RWPE2 (cell line): ENCODE measurements around the gene BMP7.
A peak's percentile ranks its signal among the peaks of the same experiment; 100 is the strongest.

Source experiments
- ATAC-seq: fragments of 200-7000 bp; cut with Tn5 transposase; 3 replicates; pipeline ENCODE4 v1.9.1; 2021; ENCODE audit warnings: low read depth
- DNase-seq: peaks from one replicate; pipeline ENCODE4 v3.0.0-alpha.2; 2020; ENCODE audit warnings: low spot score
- H3K27ac ChIP-seq: fragments of 450-650 bp; 2 replicates; pipeline ENCODE4 v1.5.1; 2017; ENCODE audit warnings: mild to moderate bottlenecking; ENCODE audit not compliant: poor library complexity, severe bottlenecking
- H3K27me3 ChIP-seq: fragments of 250-450 bp; sonication (Bioruptor Pico); 2 replicates; pipeline ENCODE4 v1.5.1; 2021; ENCODE audit warnings: mild to moderate bottlenecking, moderate library complexity; ENCODE audit not compliant: insufficient read depth, poor library complexity, severe bottlenecking
- H3K36me3 ChIP-seq: fragments of 250-450 bp; sonication (Bioruptor Pico); 2 replicates; pipeline ENCODE4 v1.5.1; 2020; ENCODE audit warnings: low read depth, mild to moderate bottlenecking, moderate library complexity
- H3K4me1 ChIP-seq: fragments of 250-450 bp; sonication (Bioruptor Pico); 2 replicates; pipeline ENCODE4 v1.5.1; 2021; ENCODE audit warnings: mild to moderate bottlenecking, moderate library complexity; ENCODE audit not compliant: insufficient read depth, poor library complexity, severe bottlenecking
- H3K4me3 ChIP-seq: fragments of 250-450 bp; sonication (Bioruptor Pico); 2 replicates; pipeline ENCODE4 v1.5.1; 2021; ENCODE audit warnings: mild to moderate bottlenecking, moderate library complexity; ENCODE audit not compliant: severe bottlenecking
- H3K9me3 ChIP-seq: fragments of 250-450 bp; sonication (Bioruptor Pico); 2 replicates; pipeline ENCODE4 v1.5.1; 2021; ENCODE audit warnings: mild to moderate bottlenecking, moderate library complexity; ENCODE audit not compliant: severe bottlenecking
- CTCF ChIP-seq: fragments of 450-650 bp; IDR thresholded peaks from one replicate; pipeline ENCODE4 v1.5.1; 2017; ENCODE audit warnings: mild to moderate bottlenecking, moderate library complexity; ENCODE audit not compliant: poor library complexity, severe bottlenecking

BMP7 gene

GRCh38 chr20:57215426-57215825 is 51.0 kb downstream of the BMP7 start:
- Histone ChIP-seq H3K27me3 (no peaks in the 10 kb centered on the region), H3K4me3 (no peak overlapping the region), H3K27ac (no peak overlapping the region), H3K9me3 (no peaks in the 10 kb centered on the region), H3K36me3 (no peaks in the 10 kb centered on the region), H3K4me1 (peaks cover 12% of the 10 kb centered on the region)
- TF ChIP-seq CTCF: no peak
- ATAC-seq: no peak
- no peak for DNase-seq

GRCh38 chr20:57214948-57215347 is 51.5 kb downstream of the BMP7 start:
- no peak for ATAC-seq
- Histone ChIP-seq H3K27ac (no peak overlapping the region), H3K4me1 (peaks cover 12% of the 10 kb centered on the region), H3K9me3 (no peaks in the 10 kb centered on the region), H3K36me3 (no peaks in the 10 kb centered on the region), H3K27me3 (no peaks in the 10 kb centered on the region), H3K4me3 (no peak overlapping the region)
- TF ChIP-seq CTCF: no peak
- DNase-seq: peak; percentile 66

GRCh38 chr20:57214427-57214826 is 52.0 kb downstream of the BMP7 start:
- Histone ChIP-seq H3K36me3 (no peaks in the 10 kb centered on the region), H3K4me1 (peaks cover 12% of the 10 kb centered on the region), H3K4me3 (no peak overlapping the region), H3K27ac (no peak overlapping the region), H3K9me3 (no peaks in the 10 kb centered on the region), H3K27me3 (no peaks in the 10 kb centered on the region)
- ATAC-seq (no peak), DNase-seq (peak; percentile 68)
- TF ChIP-seq CTCF: no peak

- ATAC-seq (no peak), DNase-seq (peak; percentile 70)
- H3K4me1 ChIP-seq: peaks cover 12% of the 10 kb centered on the region
- no peaks in the 10 kb centered on the region for H3K36me3 ChIP-seq
- TF ChIP-seq CTCF: no peak
- no peaks in the 10 kb centered on the region for H3K27me3 ChIP-seq
- no peaks in the 10 kb centered on the region for H3K9me3 ChIP-seq
- H3K27ac ChIP-seq: no peak overlapping the region
- H3K4me3 ChIP-seq: no peak overlapping the region
Observed at GRCh38 chr20:57213924-57214323, 52.5 kb downstream of the BMP7 start.

- no peaks in the 10 kb centered on the region for H3K36me3 ChIP-seq
- no peak overlapping the region for H3K4me3 ChIP-seq
- no peaks in the 10 kb centered on the region for H3K9me3 ChIP-seq
- ATAC-seq (no peak), DNase-seq (no peak)
- H3K27ac ChIP-seq: no peak overlapping the region
- H3K4me1 ChIP-seq: peaks cover 12% of the 10 kb centered on the region
- TF ChIP-seq CTCF: no peak
- no peaks in the 10 kb centered on the region for H3K27me3 ChIP-seq
Observed at GRCh38 chr20:57213291-57213690, 53.1 kb downstream of the BMP7 start.
